Measurements from ENCODE around the gene RNF182. TPM values are rescaled to one million over a fixed set of nuclear protein-coding genes. Genes with fewer than 3 reads are reported as not detected.
"Not testable (repeated sequence)": the region's sequence is repeated elsewhere in the genome, so short reads cannot be mapped to it uniquely, and the experiment has no call there.

Gene RNF182
- polyA plus RNA-seq, 3 donors = not detected

GRCh38 chr6:13973422-13973821 lies 48.7 kb downstream of the RNF182 start:
- H3K36me3 Mint-ChIP-seq; intact Hi-C loops (cut with micrococcal nuclease); H3K79me2 ChIP-seq (ENCODE audit: insufficient read depth, low read length); H3K9ac ChIP-seq (ENCODE audit: insufficient read depth, low read length, poor library complexity, severe bottlenecking); H4K20me1 ChIP-seq (ENCODE audit: insufficient read depth, low read length); DNase-seq; H2AFZ ChIP-seq (ENCODE audit: insufficient read depth, low read depth, low read length, poor library complexity, severe bottlenecking); H3K4me3 Mint-ChIP-seq; H3K36me3 ChIP-seq (replicated peaks in 1 of 2; ENCODE audit: control insufficient read depth in 1 of 2, insufficient read depth in 2 of 2, low read length in 2 of 2); H3K4me1 Mint-ChIP-seq; H3K4me2 ChIP-seq (replicated peaks; ENCODE audit: extremely low read depth, low read length, poor library complexity, severe bottlenecking); H3K27me3 ChIP-seq (ENCODE audit: control insufficient read depth in 2 of 2, insufficient read depth in 2 of 2, low read length in 2 of 2); H3K27ac Mint-ChIP-seq; H3K4me3 ChIP-seq (replicated peaks in 1 of 3; ENCODE audit: low read depth in 2 of 3, low read length in 3 of 3); H3K27me3 Mint-ChIP-seq (ENCODE audit: low read depth in 3 of 3); H3K4me1 ChIP-seq (ENCODE audit: control insufficient read depth in 1 of 2, insufficient read depth in 2 of 2, low read length in 2 of 2); H3K27ac ChIP-seq (ENCODE audit: low read depth in 1 of 2, low read length in 2 of 2): not testable (repeated sequence)
- H3K9me3 ChIP-seq (replicated peaks in 1 of 2; ENCODE audit: control insufficient read depth in 1 of 2, insufficient read depth in 1 of 2, low read length in 2 of 2) = peaks cover 28 to 32% of the 10 kb centered on the region in 2 donors
- WGBS (ENCODE audit: insufficient coverage) = 100% methylated on average over 1 of the region's 3 CpGs
- H3K9me3 Mint-ChIP-seq = peaks cover 20 to 37% (median 33%) of the 10 kb centered on the region in 7 donors

DNA sequence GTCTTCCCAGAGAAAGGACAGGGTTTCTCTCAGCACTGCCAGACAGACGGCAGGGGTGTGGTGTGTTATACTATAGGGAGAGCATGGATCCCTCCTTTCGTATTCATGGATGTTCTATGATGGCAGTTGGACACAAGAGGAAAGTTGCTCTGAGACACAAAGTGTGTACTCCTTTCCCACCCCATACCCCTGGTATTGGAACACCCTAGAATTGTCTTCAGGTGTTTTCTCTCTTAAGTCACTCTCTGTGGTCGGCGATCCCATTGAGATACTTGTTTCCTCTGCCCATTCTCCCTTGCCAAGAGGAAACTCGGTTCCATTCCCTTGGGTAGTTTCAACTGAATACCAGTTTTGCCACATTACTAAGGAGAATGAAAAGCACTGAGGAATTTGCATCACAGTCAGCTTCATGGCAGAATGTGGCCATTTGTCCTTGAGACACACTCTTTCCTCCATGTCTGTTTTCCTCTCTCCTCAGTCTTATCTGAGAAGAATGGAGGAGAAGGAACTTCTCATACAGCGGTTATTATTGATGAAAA lies 53.4 kb downstream of the RNF182 start:
- peaks cover 2 to 5% of the 10 kb centered on the region in 2 donors for H3K27me3 ChIP-seq (ENCODE audit: control insufficient read depth in 2 of 2, insufficient read depth in 2 of 2, low read length in 2 of 2)
- H3K4me1 ChIP-seq (ENCODE audit: control insufficient read depth in 1 of 2, insufficient read depth in 2 of 2, low read length in 2 of 2) = no peaks in the 10 kb centered on the region
- H3K9ac ChIP-seq (ENCODE audit: insufficient read depth, low read length, poor library complexity, severe bottlenecking) = no peak overlapping the region
- H3K27ac Mint-ChIP-seq = no peak overlapping the region
- H3K4me1 Mint-ChIP-seq = no peaks in the 10 kb centered on the region
- no peak for DNase-seq
- H3K4me3 ChIP-seq (replicated peaks in 1 of 3; ENCODE audit: low read depth in 2 of 3, low read length in 3 of 3) = no peak overlapping the region
- no peak overlapping the region for H3K4me3 Mint-ChIP-seq
- H3K9me3 ChIP-seq (replicated peaks in 1 of 2; ENCODE audit: control insufficient read depth in 1 of 2, insufficient read depth in 1 of 2, low read length in 2 of 2) = peaks cover 7% of the 10 kb centered on the region in 2 donors
- H3K36me3 Mint-ChIP-seq = no peaks in the 10 kb centered on the region
- H3K4me2 ChIP-seq (replicated peaks; ENCODE audit: extremely low read depth, low read length, poor library complexity, severe bottlenecking) = no peak overlapping the region
- H4K20me1 ChIP-seq (ENCODE audit: insufficient read depth, low read length) = no peaks in the 10 kb centered on the region
- H3K79me2 ChIP-seq (ENCODE audit: insufficient read depth, low read length) = no peaks in the 10 kb centered on the region
- TF ChIP-seq, protein P1, sequence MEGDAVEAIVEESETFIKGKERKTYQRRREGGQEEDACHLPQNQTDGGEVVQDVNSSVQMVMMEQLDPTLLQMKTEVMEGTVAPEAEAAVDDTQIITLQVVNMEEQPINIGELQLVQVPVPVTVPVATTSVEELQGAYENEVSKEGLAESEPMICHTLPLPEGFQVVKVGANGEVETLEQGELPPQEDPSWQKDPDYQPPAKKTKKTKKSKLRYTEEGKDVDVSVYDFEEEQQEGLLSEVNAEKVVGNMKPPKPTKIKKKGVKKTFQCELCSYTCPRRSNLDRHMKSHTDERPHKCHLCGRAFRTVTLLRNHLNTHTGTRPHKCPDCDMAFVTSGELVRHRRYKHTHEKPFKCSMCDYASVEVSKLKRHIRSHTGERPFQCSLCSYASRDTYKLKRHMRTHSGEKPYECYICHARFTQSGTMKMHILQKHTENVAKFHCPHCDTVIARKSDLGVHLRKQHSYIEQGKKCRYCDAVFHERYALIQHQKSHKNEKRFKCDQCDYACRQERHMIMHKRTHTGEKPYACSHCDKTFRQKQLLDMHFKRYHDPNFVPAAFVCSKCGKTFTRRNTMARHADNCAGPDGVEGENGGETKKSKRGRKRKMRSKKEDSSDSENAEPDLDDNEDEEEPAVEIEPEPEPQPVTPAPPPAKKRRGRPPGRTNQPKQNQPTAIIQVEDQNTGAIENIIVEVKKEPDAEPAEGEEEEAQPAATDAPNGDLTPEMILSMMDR (IDR thresholded peaks at IDR 0.05) = no peak
- H3K27ac ChIP-seq (ENCODE audit: low read depth in 1 of 2, low read length in 2 of 2) = no peak overlapping the region
- H3K36me3 ChIP-seq (replicated peaks in 1 of 2; ENCODE audit: control insufficient read depth in 1 of 2, insufficient read depth in 2 of 2, low read length in 2 of 2) = no peaks in the 10 kb centered on the region
- no peak overlapping the region for H2AFZ ChIP-seq (ENCODE audit: insufficient read depth, low read depth, low read length, poor library complexity, severe bottlenecking)
- peaks cover 0 to 8% (median 2%) of the 10 kb centered on the region in 3 donors for H3K27me3 Mint-ChIP-seq (ENCODE audit: low read depth in 3 of 3)
- peaks cover 5 to 14% (median 9%) of the 10 kb centered on the region in 7 donors for H3K9me3 Mint-ChIP-seq
- intact Hi-C loops (cut with micrococcal nuclease) = no loop called here
- WGBS (ENCODE audit: insufficient coverage) = 100% methylated on average over 1 of the region's 6 CpGs

All from CD14-positive monocyte (primary cell).